Sigmoid colon (tissue), 3 donors: Measurements from ENCODE around the gene GRB14.

ENCODE experiments used
- CTCF ChIP-seq, 4 experiments: fragments of 450-650 bp in 3 of 4; fragments of 200-600 bp in 1 of 4; IDR thresholded peaks; one replicate each; pipeline ENCODE4 v1.5.1; 2016 to 2019; ENCODE audit warnings: antibody characterized with exemption in 4 of 4, mild to moderate bottlenecking in 3 of 4, moderate library complexity in 2 of 4
- POLR2A ChIP-seq, 2 donors: fragments of 450-650 bp; IDR thresholded peaks; one replicate each; pipeline ENCODE4 v1.6.1; 2016; ENCODE audit warnings: antibody characterized with exemption in 2 of 2, mild to moderate bottlenecking in 2 of 2, moderate library complexity in 2 of 2

- no peak for TF ChIP-seq CTCF (IDR thresholded peaks at IDR 0.05)
- TF ChIP-seq POLR2A (IDR thresholded peaks at IDR 0.05), result no peak
These were observed 98.3 kb downstream of the GRB14 start for GRCh38 chr2:164523009-164523408.
